Measurements from ENCODE around the gene EIF1AD. TPM values are rescaled to one million over a fixed set of nuclear protein-coding genes. Genes with fewer than 3 reads are reported as not detected.

Gene EIF1AD
- total RNA-seq, 1 donor from 2014 or later = 34.9 TPM

DNA sequence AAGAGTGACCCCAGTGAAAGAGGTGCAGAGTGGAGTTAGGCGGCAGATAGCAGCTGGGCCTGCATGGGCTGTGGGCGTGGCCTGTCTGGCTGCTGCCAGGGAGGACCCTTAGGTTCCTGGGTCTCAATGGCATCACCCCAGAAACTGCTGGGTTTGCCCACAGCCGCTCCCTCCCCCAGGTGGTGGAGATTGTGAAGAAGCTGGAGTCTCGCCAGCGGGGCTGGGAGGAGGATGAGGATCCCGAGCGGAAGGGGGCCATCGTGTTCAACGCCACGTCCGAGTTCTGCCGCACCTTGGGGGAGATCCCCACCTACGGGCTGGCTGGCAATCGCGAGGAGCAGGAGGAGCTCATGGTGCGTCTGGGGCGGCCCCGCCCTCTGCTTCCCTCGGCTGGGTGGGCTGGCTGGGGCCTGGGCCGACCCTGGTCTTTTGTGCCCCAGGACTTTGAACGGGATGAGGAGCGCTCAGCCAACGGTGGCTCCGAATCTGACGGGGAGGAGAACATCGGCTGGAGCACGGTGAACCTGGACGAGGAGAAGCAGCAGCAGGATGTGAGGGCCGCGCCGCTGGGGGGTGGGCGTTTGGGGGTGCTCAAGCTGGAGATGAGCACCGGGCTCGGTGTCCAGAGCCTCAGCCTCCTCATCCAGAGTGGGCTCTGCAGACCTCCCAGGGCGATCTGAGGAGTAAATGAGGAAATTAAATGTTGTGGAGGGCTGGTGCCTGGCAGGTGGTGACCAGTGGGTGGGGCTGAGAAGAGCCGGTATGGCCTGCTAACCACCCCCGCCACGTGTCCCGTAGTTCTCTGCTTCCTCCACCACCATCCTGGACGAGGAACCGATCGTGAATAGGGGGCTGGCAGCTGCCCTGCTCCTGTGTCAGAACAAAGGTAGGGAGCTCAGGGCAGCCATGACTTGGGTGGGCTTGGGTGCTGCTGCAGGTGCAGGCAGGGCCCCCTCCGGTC, 25.5 kb downstream of the EIF1AD start:
- Mint-ChIP-seq H3K4me1 (ENCODE audit: unreplicated experiment) (no peaks in the 10 kb centered on the region), H3K27me3 (ENCODE audit: unreplicated experiment) (peaks cover 6% of the 10 kb centered on the region), H3K27ac (ENCODE audit: unreplicated experiment) (no peak overlapping the region), H3K4me3 (ENCODE audit: unreplicated experiment) (peak overlapping the region; percentile 81), H3K36me3 (ENCODE audit: low read depth, unreplicated experiment) (peaks cover 42% of the 10 kb centered on the region), H3K9me3 (ENCODE audit: unreplicated experiment) (no peaks in the 10 kb centered on the region)
- DNase-seq (ENCODE audit: low spot score) = no peak
- TF ChIP-seq, protein P1, sequence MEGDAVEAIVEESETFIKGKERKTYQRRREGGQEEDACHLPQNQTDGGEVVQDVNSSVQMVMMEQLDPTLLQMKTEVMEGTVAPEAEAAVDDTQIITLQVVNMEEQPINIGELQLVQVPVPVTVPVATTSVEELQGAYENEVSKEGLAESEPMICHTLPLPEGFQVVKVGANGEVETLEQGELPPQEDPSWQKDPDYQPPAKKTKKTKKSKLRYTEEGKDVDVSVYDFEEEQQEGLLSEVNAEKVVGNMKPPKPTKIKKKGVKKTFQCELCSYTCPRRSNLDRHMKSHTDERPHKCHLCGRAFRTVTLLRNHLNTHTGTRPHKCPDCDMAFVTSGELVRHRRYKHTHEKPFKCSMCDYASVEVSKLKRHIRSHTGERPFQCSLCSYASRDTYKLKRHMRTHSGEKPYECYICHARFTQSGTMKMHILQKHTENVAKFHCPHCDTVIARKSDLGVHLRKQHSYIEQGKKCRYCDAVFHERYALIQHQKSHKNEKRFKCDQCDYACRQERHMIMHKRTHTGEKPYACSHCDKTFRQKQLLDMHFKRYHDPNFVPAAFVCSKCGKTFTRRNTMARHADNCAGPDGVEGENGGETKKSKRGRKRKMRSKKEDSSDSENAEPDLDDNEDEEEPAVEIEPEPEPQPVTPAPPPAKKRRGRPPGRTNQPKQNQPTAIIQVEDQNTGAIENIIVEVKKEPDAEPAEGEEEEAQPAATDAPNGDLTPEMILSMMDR (IDR thresholded peaks at IDR 0.05; ENCODE audit: unreplicated experiment) = no peak

DNA sequence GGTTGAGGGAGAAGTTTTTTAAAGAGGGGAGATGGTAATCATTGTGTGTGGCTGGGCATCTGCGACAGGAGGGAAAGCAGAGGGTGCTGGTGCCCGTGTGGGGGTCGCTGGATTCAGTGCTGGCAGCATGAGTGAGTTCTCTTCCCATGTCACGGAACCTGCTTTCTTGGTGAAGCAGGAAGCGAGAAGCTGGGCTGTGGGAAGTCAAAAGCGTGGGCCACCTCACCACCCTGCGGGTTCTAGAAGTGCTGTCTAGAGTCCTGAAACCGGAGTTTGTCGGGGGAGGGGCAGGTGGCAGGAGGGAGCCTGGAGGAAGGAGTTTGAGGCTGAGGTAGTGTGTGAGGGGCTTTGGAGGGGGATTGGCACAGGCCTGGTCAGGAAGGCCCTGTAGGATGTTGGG, 26.2 kb downstream of the EIF1AD start:
- Mint-ChIP-seq H3K27ac (ENCODE audit: unreplicated experiment) (no peak overlapping the region), H3K27me3 (ENCODE audit: unreplicated experiment) (peaks cover 6% of the 10 kb centered on the region), H3K4me1 (ENCODE audit: unreplicated experiment) (no peaks in the 10 kb centered on the region), H3K9me3 (ENCODE audit: unreplicated experiment) (no peaks in the 10 kb centered on the region), H3K4me3 (ENCODE audit: unreplicated experiment) (peak overlapping the region; percentile 81), H3K36me3 (ENCODE audit: low read depth, unreplicated experiment) (peaks cover 42% of the 10 kb centered on the region)
- no peak for DNase-seq (ENCODE audit: low spot score)
- TF ChIP-seq, protein P1 (IDR thresholded peaks at IDR 0.05; ENCODE audit: unreplicated experiment) = no peak

DNA sequence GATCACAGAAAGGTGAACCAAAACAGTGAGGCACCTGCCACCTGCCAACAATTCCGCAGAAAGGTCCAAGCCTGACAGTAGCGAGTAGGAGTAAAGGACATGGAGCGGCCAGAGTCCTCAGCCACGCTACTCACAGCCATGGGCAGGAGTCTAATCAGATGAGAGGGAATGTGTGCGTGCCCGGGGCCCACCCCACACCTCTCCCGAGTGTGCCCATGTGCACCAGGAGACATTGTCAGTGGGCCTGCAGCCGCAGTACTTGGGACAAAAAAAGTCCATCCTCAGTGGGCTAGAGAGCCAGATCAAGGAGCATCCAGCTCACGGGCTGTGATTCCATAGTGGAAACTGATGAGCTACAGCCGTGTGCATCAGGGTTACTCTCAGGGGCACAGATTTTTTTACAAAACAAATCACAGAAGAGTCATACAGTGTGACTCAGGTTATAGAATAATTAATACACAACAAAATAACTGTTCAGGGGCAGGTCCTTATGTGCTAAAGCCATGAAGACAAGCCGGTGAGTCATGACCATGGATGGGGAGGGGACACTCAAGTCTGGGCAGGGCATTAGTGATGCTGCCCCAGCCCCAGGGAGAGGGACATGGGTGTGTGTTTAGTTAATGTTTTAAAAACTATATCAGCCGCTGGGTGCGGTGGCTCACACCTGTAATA, 28.4 kb downstream of the EIF1AD start:
- H3K27ac Mint-ChIP-seq (ENCODE audit: unreplicated experiment) = peak overlapping the region; percentile 7
- no peak for DNase-seq (ENCODE audit: low spot score)
- H3K27me3 Mint-ChIP-seq (ENCODE audit: unreplicated experiment) = peaks cover 6% of the 10 kb centered on the region
- no peaks in the 10 kb centered on the region for H3K4me1 Mint-ChIP-seq (ENCODE audit: unreplicated experiment)
- TF ChIP-seq, protein P1 (IDR thresholded peaks at IDR 0.05; ENCODE audit: unreplicated experiment) = no peak
- no peaks in the 10 kb centered on the region for H3K9me3 Mint-ChIP-seq (ENCODE audit: unreplicated experiment)
- H3K4me3 Mint-ChIP-seq (ENCODE audit: unreplicated experiment) = peak overlapping the region; percentile 37
- peaks cover 45% of the 10 kb centered on the region for H3K36me3 Mint-ChIP-seq (ENCODE audit: low read depth, unreplicated experiment)

DNA sequence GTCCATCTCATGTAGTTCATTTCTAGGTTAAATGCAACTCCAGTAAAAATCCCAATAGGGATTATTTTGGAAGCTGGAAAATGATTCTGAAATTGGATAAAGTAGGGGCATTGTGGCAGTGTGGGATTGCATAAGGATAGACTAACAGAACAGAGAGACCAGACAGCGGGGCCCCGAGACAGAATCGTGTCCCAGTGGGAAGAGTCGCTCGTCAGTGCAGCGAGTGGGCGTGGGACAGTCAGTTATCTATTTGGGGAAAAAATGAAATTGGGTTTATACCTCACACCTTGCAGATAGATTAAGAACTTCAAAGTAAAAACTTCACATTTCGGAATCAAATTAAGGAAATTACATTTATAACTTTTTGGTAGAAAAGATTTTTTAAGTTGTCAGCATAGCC, 29.8 kb downstream of the EIF1AD start:
- Mint-ChIP-seq H3K27ac (ENCODE audit: unreplicated experiment) (peak overlapping the region; percentile 49), H3K4me1 (ENCODE audit: unreplicated experiment) (no peaks in the 10 kb centered on the region), H3K36me3 (ENCODE audit: low read depth, unreplicated experiment) (peaks cover 46% of the 10 kb centered on the region), H3K27me3 (ENCODE audit: unreplicated experiment) (peaks cover 11% of the 10 kb centered on the region), H3K4me3 (ENCODE audit: unreplicated experiment) (peak overlapping the region; percentile 51), H3K9me3 (ENCODE audit: unreplicated experiment) (no peaks in the 10 kb centered on the region)
- TF ChIP-seq, protein P1 (IDR thresholded peaks at IDR 0.05; ENCODE audit: unreplicated experiment) = no peak
- no peak for DNase-seq (ENCODE audit: low spot score)

Measured in endothelial cell (in vitro differentiated cells).